Loucy (cell line): ENCODE results near the gene TES.

ENCODE experiments used
- EZH2phosphoT487 ChIP-seq: fragments of 200-600 bp; IDR thresholded peaks from 2 replicates; pipeline ENCODE4 v1.6.1; 2018; ENCODE audit warnings: antibody characterized with exemption, mild to moderate bottlenecking, moderate library complexity, borderline replicate concordance
- TF ChIP-seq, protein P1 (sequence below): fragments of 200-600 bp; sonication (generic); conservative IDR thresholded peaks from 2 replicates; pipeline ENCODE4 v1.5.1; 2014; ENCODE audit warnings: mild to moderate bottlenecking, antibody characterized with exemption, low read length

DNA sequence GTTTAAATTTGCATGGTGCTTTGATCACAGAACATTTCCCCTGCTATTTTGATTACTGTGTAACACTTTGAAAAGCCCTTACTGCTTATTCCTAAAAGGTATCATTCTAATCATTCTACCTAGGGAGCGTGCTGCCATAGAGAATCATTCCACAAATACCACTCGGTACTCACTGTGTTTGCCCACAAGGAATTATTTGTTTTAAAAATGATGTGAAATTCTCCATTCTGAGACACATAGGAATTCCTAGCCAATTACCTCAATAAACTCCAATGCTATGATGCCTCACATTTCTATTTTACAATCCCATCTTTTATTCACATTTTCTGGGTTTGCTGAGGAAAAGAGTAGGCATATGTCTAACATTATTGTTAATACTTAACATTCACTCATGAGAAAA lies 16.2 kb upstream of the TES start:
- TF ChIP-seq, protein P1, sequence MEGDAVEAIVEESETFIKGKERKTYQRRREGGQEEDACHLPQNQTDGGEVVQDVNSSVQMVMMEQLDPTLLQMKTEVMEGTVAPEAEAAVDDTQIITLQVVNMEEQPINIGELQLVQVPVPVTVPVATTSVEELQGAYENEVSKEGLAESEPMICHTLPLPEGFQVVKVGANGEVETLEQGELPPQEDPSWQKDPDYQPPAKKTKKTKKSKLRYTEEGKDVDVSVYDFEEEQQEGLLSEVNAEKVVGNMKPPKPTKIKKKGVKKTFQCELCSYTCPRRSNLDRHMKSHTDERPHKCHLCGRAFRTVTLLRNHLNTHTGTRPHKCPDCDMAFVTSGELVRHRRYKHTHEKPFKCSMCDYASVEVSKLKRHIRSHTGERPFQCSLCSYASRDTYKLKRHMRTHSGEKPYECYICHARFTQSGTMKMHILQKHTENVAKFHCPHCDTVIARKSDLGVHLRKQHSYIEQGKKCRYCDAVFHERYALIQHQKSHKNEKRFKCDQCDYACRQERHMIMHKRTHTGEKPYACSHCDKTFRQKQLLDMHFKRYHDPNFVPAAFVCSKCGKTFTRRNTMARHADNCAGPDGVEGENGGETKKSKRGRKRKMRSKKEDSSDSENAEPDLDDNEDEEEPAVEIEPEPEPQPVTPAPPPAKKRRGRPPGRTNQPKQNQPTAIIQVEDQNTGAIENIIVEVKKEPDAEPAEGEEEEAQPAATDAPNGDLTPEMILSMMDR, result no peak
- no peak for TF ChIP-seq EZH2phosphoT487
